HEK293T (cell line): ENCODE results near the gene GABRB3.

Experiments used
- CTCF ChIA-PET: fragments of 350-600 bp; formaldehyde crosslinking; extraction: SDS; loops from one replicate; lab custom pipeline; 2021; ENCODE audit warnings: antibody characterized with exemption, inconsistent platforms; lab: Yijun Ruan, JAX
- POLR2A ChIA-PET: fragments of 350-600 bp; formaldehyde crosslinking; extraction: SDS; loops from one replicate; lab custom pipeline; 2020; ENCODE audit warnings: antibody characterized with exemption, inconsistent platforms; lab: Yijun Ruan, JAX
- DNase-seq: peaks from one replicate; pipeline ENCODE4 v3.0.0; 2012; ENCODE audit warnings: mixed read lengths; ENCODE audit errors: extremely low spot score
- ARNT ChIP-seq: fragments of 450-650 bp; IDR thresholded peaks from 2 replicates; pipeline ENCODE4 v1.6.1; 2017; ENCODE audit warnings: mild to moderate bottlenecking
- BHLHE40 ChIP-seq: fragments of 450-650 bp; IDR thresholded peaks from 2 replicates; pipeline ENCODE4 v1.6.1; 2016; ENCODE audit warnings: mild to moderate bottlenecking, moderate library complexity, borderline replicate concordance
- CTBP1 ChIP-seq: fragments of 450-650 bp; IDR thresholded peaks from 2 replicates; pipeline ENCODE4 v1.6.1; 2016; ENCODE audit warnings: borderline replicate concordance
- ELF4 ChIP-seq: fragments of 450-650 bp; IDR thresholded peaks from 2 replicates; pipeline ENCODE4 v1.6.1; 2017; ENCODE audit warnings: antibody characterized with exemption
- FOXA1 ChIP-seq: fragments of 450-650 bp; IDR thresholded peaks from 2 replicates; pipeline ENCODE4 v1.6.1; 2016; ENCODE audit warnings: mild to moderate bottlenecking
- FOXK2 ChIP-seq: fragments of 450-650 bp; IDR thresholded peaks from 2 replicates; pipeline ENCODE4 v1.6.1; 2016; ENCODE audit warnings: mild to moderate bottlenecking
- FOXM1 ChIP-seq: fragments of 450-650 bp; IDR thresholded peaks from 2 replicates; pipeline ENCODE4 v1.6.1; 2017; ENCODE audit warnings: mild to moderate bottlenecking, borderline replicate concordance
- HDGF ChIP-seq: fragments of 450-650 bp; IDR thresholded peaks from 2 replicates; pipeline ENCODE4 v1.6.1; 2017; ENCODE audit warnings: antibody characterized with exemption, borderline replicate concordance
- L3MBTL2 ChIP-seq: fragments of 450-650 bp; conservative IDR thresholded peaks from 2 replicates; pipeline ENCODE4 v1.6.1; 2016; ENCODE audit warnings: mild to moderate bottlenecking
- LEF1 ChIP-seq: fragments of 450-650 bp; IDR thresholded peaks from 2 replicates; pipeline ENCODE4 v1.6.1; 2017; ENCODE audit warnings: mild to moderate bottlenecking, borderline replicate concordance
- NFRKB ChIP-seq: fragments of 450-650 bp; IDR thresholded peaks from 2 replicates; pipeline ENCODE4 v1.6.1; 2016; ENCODE audit warnings: mild to moderate bottlenecking, moderate library complexity
- SP1 ChIP-seq: fragments of 450-650 bp; IDR thresholded peaks from 2 replicates; pipeline ENCODE4 v1.6.1; 2017
- SUZ12 ChIP-seq: fragments of 450-650 bp; IDR thresholded peaks from 2 replicates; pipeline ENCODE4 v1.6.1; 2016; ENCODE audit warnings: mild to moderate bottlenecking
- TARDBP ChIP-seq: fragments of 450-650 bp; IDR thresholded peaks from 2 replicates; pipeline ENCODE4 v1.6.1; 2016
- ZNF384 ChIP-seq: fragments of 450-650 bp; IDR thresholded peaks from 2 replicates; pipeline ENCODE4 v1.6.1; 2016
- TF ChIP-seq, protein P1 (sequence below): fragments of 450-650 bp; IDR thresholded peaks from 2 replicates; pipeline ENCODE4 v1.6.1; 2016

Gene GABRB3

DNA sequence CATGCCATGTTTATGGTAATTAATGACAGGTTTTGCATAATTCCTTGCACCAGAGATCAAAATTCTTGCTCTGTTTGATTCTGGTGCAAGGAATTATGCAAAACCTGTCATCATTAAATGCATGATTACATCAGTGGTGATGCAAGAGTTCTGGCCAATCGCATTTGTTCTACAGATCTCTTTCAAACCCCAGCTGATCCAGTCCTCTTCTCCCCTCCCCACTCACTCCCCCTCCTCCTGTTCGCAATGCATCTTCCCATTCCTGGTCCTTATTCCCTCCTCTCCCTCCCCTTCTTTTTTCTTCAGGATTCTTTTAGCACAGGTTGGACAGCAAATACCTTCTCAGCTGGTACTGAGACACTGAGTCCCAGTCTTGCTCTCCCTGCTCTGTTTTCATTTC, 82.1 kb downstream of the GABRB3 start:
- no peak for TF ChIP-seq TARDBP
- no peak for TF ChIP-seq SUZ12
- TF ChIP-seq, protein P1, sequence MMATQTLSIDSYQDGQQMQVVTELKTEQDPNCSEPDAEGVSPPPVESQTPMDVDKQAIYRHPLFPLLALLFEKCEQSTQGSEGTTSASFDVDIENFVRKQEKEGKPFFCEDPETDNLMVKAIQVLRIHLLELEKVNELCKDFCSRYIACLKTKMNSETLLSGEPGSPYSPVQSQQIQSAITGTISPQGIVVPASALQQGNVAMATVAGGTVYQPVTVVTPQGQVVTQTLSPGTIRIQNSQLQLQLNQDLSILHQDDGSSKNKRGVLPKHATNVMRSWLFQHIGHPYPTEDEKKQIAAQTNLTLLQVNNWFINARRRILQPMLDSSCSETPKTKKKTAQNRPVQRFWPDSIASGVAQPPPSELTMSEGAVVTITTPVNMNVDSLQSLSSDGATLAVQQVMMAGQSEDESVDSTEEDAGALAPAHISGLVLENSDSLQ: no peak
- no peak for TF ChIP-seq FOXM1
- TF ChIP-seq FOXA1: no peak
- TF ChIP-seq ELF4: no peak
- TF ChIP-seq FOXK2: no peak
- TF ChIP-seq HDGF: no peak
- TF ChIP-seq ZNF384: no peak
- TF ChIP-seq BHLHE40: no peak
- no peak for TF ChIP-seq L3MBTL2
- TF ChIP-seq NFRKB: no peak
- TF ChIP-seq LEF1: no peak
- TF ChIP-seq SP1: no peak
- TF ChIP-seq CTBP1: no peak
- no peak for TF ChIP-seq ARNT
- ChIA-PET POLR2A (no interaction called here), CTCF (no interaction called here)

GRCh38 chr15:26689462-26689861, 83.4 kb downstream of the GABRB3 start:
- CTCF ChIA-PET: no interaction called here
- POLR2A ChIA-PET: no interaction called here
- no peak for DNase-seq
- TF ChIP-seq SUZ12 (no peak), SP1 (no peak), HDGF (no peak), NFRKB (no peak), FOXK2 (no peak), CTBP1 (no peak), TARDBP (no peak), L3MBTL2 (no peak), ELF4 (no peak)
- TF ChIP-seq, protein P1: no peak

More for the DNA sequence above, 82.1 kb downstream of the GABRB3 start:
- no peak for DNase-seq

- TF ChIP-seq ELF4 (no peak), SUZ12 (no peak), FOXK2 (no peak), NFRKB (no peak), LEF1 (no peak), SP1 (no peak), L3MBTL2 (no peak), HDGF (no peak), CTBP1 (no peak)
- TF ChIP-seq, protein P1: no peak
- ChIA-PET POLR2A (no interaction called here), CTCF (no interaction called here)
- DNase-seq: no peak
Observed at GRCh38 chr15:26686547-26687187, 86.2 kb downstream of the GABRB3 start.

GRCh38 chr15:26682598-26683164, 90.2 kb downstream of the GABRB3 start:
- ChIA-PET POLR2A (no interaction called here), CTCF (no interaction called here)
- no peak for DNase-seq

GRCh38 chr15:26679927-26680326, 92.9 kb downstream of the GABRB3 start:
- TF ChIP-seq NFRKB: no peak
- no peak for TF ChIP-seq BHLHE40
- no peak for TF ChIP-seq HDGF
- no peak for TF ChIP-seq FOXM1
- TF ChIP-seq ZNF384: no peak
- ChIA-PET CTCF (interaction anchor here (0.6 kb wide), 1 partner anchor 48 kb away, joined by 3 read pairs; no protein-coding TSS in a partner anchor), POLR2A (no interaction called here)
- no peak for DNase-seq

More at GRCh38 chr15:26682598-26683164, 90.2 kb downstream of the GABRB3 start:
- TF ChIP-seq SUZ12: no peak
- TF ChIP-seq NFRKB: no peak
- TF ChIP-seq HDGF: no peak

- TF ChIP-seq, protein P1: no peak
- no peak for DNase-seq
- CTCF ChIA-PET: no interaction called here
- POLR2A ChIA-PET: no interaction called here
Observed at GRCh38 chr15:26676115-26676514, 96.8 kb downstream of the GABRB3 start.
